OCI-LY1 (cell line): ENCODE measurements around the gene TTC9C.
A peak's percentile ranks its signal among the peaks of the same experiment; 100 is the strongest.

Experiments used
- CTCF ChIP-seq: fragments of 200-600 bp; sonication (generic), shearing (Covaris generic); IDR thresholded peaks from 2 replicates; pipeline ENCODE4 v1.5.1; 2017; ENCODE audit warnings: mild to moderate bottlenecking, antibody characterized with exemption, low read length, moderate library complexity, mixed read lengths
- EZH2 ChIP-seq: fragments of 200-600 bp; sonication (generic), shearing (Covaris generic); IDR thresholded peaks from 2 replicates; pipeline ENCODE4 v1.8.0; 2017; ENCODE audit warnings: borderline replicate concordance, mixed run types, mild to moderate bottlenecking, antibody characterized with exemption, low read length, moderate library complexity, mixed read lengths

- TF ChIP-seq CTCF = peak; percentile 91
- no peak for TF ChIP-seq EZH2
These were observed 58.2 kb downstream of the TTC9C start for GRCh38 chr11:62786318-62787004.
